Lower lobe of right lung (tissue), 2 donors: ENCODE measurements around the gene NEK5. TPM values are rescaled to one million over a fixed set of nuclear protein-coding genes. Genes with fewer than 3 reads are reported as not detected.

Source experiments
- ATAC-seq, 2 donors: fragments of 200-7000 bp; cut with Tn5 transposase; one replicate each; pipeline ENCODE4 v1.9.1; 2020 to 2022; ENCODE audit warnings: mild to moderate bottlenecking in 2 of 2, moderate library complexity in 2 of 2
- DNase-seq: peaks from one replicate; pipeline ENCODE4 v3.0.0-alpha.2; 2020
- H3K27ac ChIP-seq: fragments of 200-600 bp; one replicate; pipeline ENCODE4 v1.8.0; 2022
- H3K27me3 ChIP-seq: fragments of 200-600 bp; one replicate; pipeline ENCODE4 v1.8.0; 2022; ENCODE audit warnings: low read depth
- H3K36me3 ChIP-seq: fragments of 200-600 bp; one replicate; pipeline ENCODE4 v1.8.0; 2022; ENCODE audit warnings: mild to moderate bottlenecking
- H3K4me1 ChIP-seq: fragments of 200-600 bp; one replicate; pipeline ENCODE4 v1.8.0; 2022
- H3K4me3 ChIP-seq: fragments of 200-600 bp; one replicate; pipeline ENCODE4 v1.8.0; 2022; ENCODE audit warnings: mild to moderate bottlenecking
- H3K9me3 ChIP-seq: fragments of 200-600 bp; one replicate; pipeline ENCODE4 v1.8.0; 2022
- intact Hi-C: fragments of 100-400 bp; cut with DNase I; formaldehyde crosslinking; loops from one replicate; pipeline ENCODE4 v1.11.0; 2022
- total RNA-seq: library from RNA; stranded (reverse); fragmentation: NEBNext Ultra II Directional; extraction: Animal tissue kit (Norgen Biotek cat#: 25700); gene quantifications from one replicate; pipeline ENCODE4 v1.2.1, GENCODE V29; 2021
- TF ChIP-seq, protein P1 (sequence below): fragments of 200-600 bp; IDR thresholded peaks from one replicate; pipeline ENCODE4 v1.8.0; 2022; ENCODE audit warnings: antibody characterized with exemption, mild to moderate bottlenecking
- donor health status: DM: no; HTN: yes; CAD: no; lungs with severe emphysema.

The NEK5 gene
- total RNA-seq, 1 donor from 2014 or later = 4.1 TPM

DNA sequence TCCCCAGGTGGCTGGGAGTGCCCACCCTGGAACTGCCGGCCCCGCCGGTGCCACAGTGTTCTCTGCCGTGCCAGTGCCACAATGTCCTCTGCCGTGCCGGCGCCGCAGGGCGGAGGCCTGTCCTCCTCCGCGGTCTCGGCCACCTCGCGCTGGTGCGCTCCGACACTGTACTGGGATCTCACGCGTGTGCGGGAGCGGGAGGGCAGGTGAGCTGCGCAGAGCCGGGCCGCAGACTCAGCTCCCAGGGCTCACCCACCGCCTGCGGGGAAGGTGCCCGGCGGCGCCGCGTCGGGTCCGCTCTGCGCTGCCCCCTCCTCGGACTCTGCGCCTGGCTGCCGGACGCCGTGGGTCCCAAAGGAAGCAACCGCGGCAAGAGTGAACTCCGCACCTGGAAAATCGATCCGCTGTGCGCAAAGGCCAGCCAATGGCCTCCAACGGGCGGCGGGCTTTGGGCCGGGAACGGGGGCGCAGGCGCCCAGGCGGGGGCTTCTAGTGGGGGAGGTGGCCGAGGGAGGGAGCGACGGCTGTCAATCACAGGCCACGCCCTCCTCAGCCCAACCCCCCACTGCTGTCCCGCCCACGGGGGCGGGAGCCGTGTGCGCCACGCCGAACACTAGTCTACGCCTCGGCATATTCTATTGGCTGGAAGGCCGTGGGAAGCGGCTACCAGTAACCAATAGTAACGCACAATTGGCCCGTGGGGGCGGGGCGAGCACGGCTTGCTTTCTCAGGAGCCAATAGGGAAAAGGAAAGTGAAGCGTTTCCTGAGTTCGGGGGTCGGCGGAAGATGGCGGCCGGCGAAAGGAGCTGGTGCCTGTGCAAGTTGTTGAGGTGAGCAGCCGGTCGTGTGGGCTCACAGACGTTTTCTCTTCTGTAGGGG, 117.0 kb downstream of the NEK5 start, which contains the start of gene ALG11:
TSS of gene ALG11 (plus strand) at position 767 of the 880 bp plus-strand sequence. CDS start at position 788, 21 bp downstream.
- ATAC-seq (peak; percentile 100), DNase-seq (peak; percentile 99)
- intact Hi-C loops = no loop called here
- Histone ChIP-seq H3K4me1 (peaks cover 17% of the 10 kb centered on the region), H3K27ac (peak within 1 kb of the TSS; percentile 73), H3K9me3 (no peaks in the 10 kb centered on the region), H3K36me3 (peaks cover 5% of the 10 kb centered on the region), H3K27me3 (peaks cover 4% of the 10 kb centered on the region), H3K4me3 (peak within 1 kb of the TSS; percentile 74)
- TF ChIP-seq, protein P1, sequence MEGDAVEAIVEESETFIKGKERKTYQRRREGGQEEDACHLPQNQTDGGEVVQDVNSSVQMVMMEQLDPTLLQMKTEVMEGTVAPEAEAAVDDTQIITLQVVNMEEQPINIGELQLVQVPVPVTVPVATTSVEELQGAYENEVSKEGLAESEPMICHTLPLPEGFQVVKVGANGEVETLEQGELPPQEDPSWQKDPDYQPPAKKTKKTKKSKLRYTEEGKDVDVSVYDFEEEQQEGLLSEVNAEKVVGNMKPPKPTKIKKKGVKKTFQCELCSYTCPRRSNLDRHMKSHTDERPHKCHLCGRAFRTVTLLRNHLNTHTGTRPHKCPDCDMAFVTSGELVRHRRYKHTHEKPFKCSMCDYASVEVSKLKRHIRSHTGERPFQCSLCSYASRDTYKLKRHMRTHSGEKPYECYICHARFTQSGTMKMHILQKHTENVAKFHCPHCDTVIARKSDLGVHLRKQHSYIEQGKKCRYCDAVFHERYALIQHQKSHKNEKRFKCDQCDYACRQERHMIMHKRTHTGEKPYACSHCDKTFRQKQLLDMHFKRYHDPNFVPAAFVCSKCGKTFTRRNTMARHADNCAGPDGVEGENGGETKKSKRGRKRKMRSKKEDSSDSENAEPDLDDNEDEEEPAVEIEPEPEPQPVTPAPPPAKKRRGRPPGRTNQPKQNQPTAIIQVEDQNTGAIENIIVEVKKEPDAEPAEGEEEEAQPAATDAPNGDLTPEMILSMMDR = no peak

DNA sequence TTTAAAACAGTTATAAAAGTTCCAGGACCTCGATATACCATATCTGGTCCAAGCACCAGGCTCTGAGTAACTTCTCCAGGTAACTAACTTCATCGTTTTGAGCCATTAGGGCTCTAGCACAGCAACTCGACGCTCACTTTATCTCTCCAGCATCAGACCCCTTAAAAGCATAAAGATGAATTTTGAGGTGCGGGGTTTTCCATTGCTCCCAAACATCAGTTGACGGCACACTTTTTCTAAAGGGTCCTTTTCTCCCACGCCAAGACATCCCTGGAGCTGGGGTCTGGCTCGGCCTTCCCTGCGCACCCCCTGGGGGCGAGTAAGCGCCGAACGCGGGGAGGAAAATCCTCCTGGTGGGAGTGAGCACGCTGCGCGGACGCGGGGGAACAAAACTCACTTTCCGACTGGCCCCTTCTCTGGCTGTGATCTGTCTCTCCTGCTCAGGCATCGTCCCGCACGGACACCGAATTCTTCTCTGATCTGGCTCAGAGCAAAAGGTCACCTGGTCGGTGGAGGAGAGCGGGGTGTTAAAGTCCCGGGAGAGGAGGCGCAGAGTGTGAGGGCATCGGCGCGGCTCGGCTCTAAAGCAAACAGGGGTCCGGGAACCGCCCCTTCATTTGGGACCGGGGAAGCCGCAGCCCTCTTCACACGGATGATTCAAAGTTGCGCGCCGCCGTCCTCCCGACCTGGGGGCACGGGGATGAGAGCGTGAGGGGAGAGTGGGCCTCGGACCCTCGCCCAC, 117.8 kb downstream of the NEK5 start, which contains the start of gene ATP7B:
TSS of gene ATP7B (minus strand) at position 561 of the 742 bp plus-strand sequence. CDS start at position 448, 113 bp downstream.
- H3K27ac ChIP-seq = peak within 1 kb of the TSS; percentile 73
- DNase-seq (no peak), ATAC-seq (peak; percentile 48 to 54)

DNA sequence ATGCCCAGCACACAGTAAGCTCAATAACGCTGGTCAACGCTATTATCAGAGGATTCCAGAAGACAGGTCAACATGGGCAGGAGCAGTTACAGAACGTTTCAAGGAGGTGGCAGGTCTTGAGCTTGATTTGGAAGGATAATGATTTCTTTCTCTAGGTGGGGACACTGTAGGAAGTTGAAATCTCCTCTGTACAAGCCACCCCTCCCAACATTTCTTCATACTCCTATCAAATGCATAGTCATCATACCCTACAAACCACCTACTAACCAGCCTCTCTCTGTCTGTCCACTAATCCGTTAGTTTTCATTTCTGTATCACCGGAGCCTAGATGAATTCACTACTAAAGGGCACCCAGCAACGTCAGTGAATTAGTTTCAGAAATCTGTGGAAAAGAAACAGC, 118.9 kb downstream of the NEK5 start:
- intact Hi-C loops = no loop called here
- Histone ChIP-seq H3K27me3 (peaks cover 4% of the 10 kb centered on the region), H3K27ac (no peak overlapping the region), H3K36me3 (no peaks in the 10 kb centered on the region), H3K4me3 (peak overlapping the region; percentile 74), H3K4me1 (peaks cover 17% of the 10 kb centered on the region), H3K9me3 (no peaks in the 10 kb centered on the region)
- TF ChIP-seq, protein P1 = no peak
- ATAC-seq (no peak), DNase-seq (no peak)

More for the DNA sequence above, 117.8 kb downstream of the NEK5 start, which contains the start of gene ATP7B:
- Histone ChIP-seq H3K27me3 (peaks cover 4% of the 10 kb centered on the region), H3K36me3 (no peaks in the 10 kb centered on the region), H3K9me3 (no peaks in the 10 kb centered on the region), H3K4me3 (peak within 1 kb of the TSS; percentile 74), H3K4me1 (peaks cover 17% of the 10 kb centered on the region)
- TF ChIP-seq, protein P1 = peak; percentile 19
- intact Hi-C loops = no loop called here

DNA sequence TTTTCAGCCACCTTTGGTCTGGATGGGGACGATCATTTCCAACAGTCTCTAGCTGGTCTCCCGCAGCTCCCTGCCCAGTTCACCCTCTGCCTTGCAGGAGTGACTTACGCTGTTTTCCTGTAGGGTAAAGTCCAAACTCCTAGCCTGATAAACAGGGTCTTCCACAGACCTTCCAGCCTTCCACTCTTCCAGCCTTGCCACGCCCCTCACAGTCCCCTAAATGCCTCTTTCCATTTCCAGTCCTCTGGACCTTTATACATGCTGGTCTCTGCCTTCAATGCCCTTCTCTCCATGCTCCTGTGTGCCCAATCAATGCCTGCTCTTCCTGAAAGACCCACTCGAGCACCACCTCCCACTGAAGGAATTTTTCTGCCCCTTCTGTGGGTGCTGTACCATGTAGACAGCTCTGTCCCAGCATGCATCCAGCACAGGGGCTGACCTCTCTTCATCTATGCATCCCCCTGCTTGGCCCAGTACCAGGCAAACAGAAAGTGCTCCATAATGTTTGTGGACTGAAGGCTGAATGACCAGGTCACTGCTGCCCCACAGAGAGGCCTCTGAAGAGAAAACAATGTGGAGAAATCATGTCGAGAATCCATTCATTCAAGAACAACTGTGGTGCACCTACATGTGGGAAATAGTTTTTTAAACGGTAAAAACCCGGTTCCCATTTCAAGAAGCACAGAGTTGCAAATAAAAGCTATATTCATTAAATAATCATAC, 122.2 kb downstream of the NEK5 start:
- Histone ChIP-seq H3K27ac (no peak overlapping the region), H3K9me3 (no peaks in the 10 kb centered on the region), H3K27me3 (peaks cover 4% of the 10 kb centered on the region), H3K36me3 (no peaks in the 10 kb centered on the region), H3K4me1 (no peaks in the 10 kb centered on the region), H3K4me3 (no peak overlapping the region)
- DNase-seq = no peak
- intact Hi-C loops = no loop called here
- ATAC-seq = no peak
- TF ChIP-seq, protein P1 = no peak
